GM23338 (cell line): ENCODE measurements around the gene COL15A1. TPM values are rescaled to one million over a fixed set of nuclear protein-coding genes. Genes with fewer than 3 reads are reported as not detected.

Experiments
- ATAC-seq: fragments of 200-7000 bp; cut with Tn5 transposase; 3 replicates; pipeline ENCODE4 v1.9.1; 2020
- DNase-seq: peaks from one replicate; pipeline ENCODE4 v3.0.0-alpha.2; 2015; ENCODE audit warnings: low spot score
- H2AFZ ChIP-seq: fragments of 200-600 bp; sonication (generic); 2 replicates; pipeline ENCODE4 v1.8.0; 2016; ENCODE audit warnings: antibody characterized with exemption, mild to moderate bottlenecking, moderate library complexity
- H3F3A ChIP-seq: fragments of 200-600 bp; sonication (generic); replicated peaks from 2 replicates; pipeline ENCODE4 v1.8.0; 2017; ENCODE audit warnings: antibody characterized with exemption, mixed run types, low read depth
- H3K27ac ChIP-seq: fragments of 200-600 bp; sonication (generic); 2 replicates; pipeline ENCODE4 v1.6.1; 2016; ENCODE audit warnings: low read depth
- H3K27me3 ChIP-seq: fragments of 200-600 bp; sonication (generic); 2 replicates; pipeline ENCODE4 v1.8.0; 2016; ENCODE audit warnings: mild to moderate bottlenecking, mixed run types, moderate library complexity; ENCODE audit not compliant: insufficient read depth
- H3K36me3 ChIP-seq: fragments of 200-600 bp; sonication (generic); 2 replicates; pipeline ENCODE4 v1.8.0; 2016; ENCODE audit warnings: mild to moderate bottlenecking; ENCODE audit not compliant: insufficient read depth
- H3K4me1 ChIP-seq: fragments of 200-600 bp; sonication (generic); 2 replicates; pipeline ENCODE4 v1.8.0; 2016; ENCODE audit warnings: mild to moderate bottlenecking, moderate library complexity; ENCODE audit not compliant: insufficient read depth
- H3K4me2 ChIP-seq: fragments of 200-600 bp; sonication (generic); 2 replicates; pipeline ENCODE4 v1.7.1; 2017; ENCODE audit warnings: mixed run types
- H3K4me3 ChIP-seq: fragments of 200-600 bp; sonication (generic); 2 replicates; pipeline ENCODE4 v1.6.1; 2016; ENCODE audit warnings: mixed run types
- H3K79me2 ChIP-seq: fragments of 200-600 bp; sonication (generic); replicated peaks from 2 replicates; pipeline ENCODE4 v1.8.0; 2017; ENCODE audit warnings: mild to moderate bottlenecking; ENCODE audit not compliant: insufficient read depth
- H3K9me2 ChIP-seq: fragments of 200-600 bp; sonication (generic); 2 replicates; pipeline ENCODE4 v1.8.0; 2017; ENCODE audit not compliant: insufficient read depth
- H4K20me1 ChIP-seq: fragments of 200-600 bp; sonication (generic); replicated peaks from 2 replicates; pipeline ENCODE4 v1.8.0; 2017; ENCODE audit warnings: mild to moderate bottlenecking; ENCODE audit not compliant: insufficient read depth
- H3K27ac Mint-ChIP-seq: 2 replicates; pipeline ENCODE4 v1.8.0; 2020; ENCODE audit warnings: inconsistent platforms, mild to moderate bottlenecking, moderate library complexity, mixed read lengths
- H3K27me3 Mint-ChIP-seq: 3 replicates; pipeline ENCODE4 v1.8.0; 2022; ENCODE audit warnings: low read depth, mild to moderate bottlenecking, moderate library complexity, mixed read lengths, inconsistent platforms; ENCODE audit not compliant: insufficient read depth, poor library complexity
- H3K36me3 Mint-ChIP-seq: 3 replicates; pipeline ENCODE4 v1.8.0; 2021; ENCODE audit warnings: low read depth, mild to moderate bottlenecking, inconsistent platforms, moderate library complexity, mixed read lengths
- H3K4me1 Mint-ChIP-seq: 3 replicates; pipeline ENCODE4 v1.8.0; 2020; ENCODE audit warnings: mild to moderate bottlenecking, inconsistent platforms, mixed read lengths
- H3K4me3 Mint-ChIP-seq: 3 replicates; pipeline ENCODE4 v1.8.0; 2021; ENCODE audit warnings: moderate library complexity, mild to moderate bottlenecking, inconsistent platforms, mixed read lengths
- H3K9me3 Mint-ChIP-seq: 3 replicates; pipeline ENCODE4 v1.8.0; 2020; ENCODE audit warnings: moderate library complexity, mild to moderate bottlenecking, inconsistent platforms, mixed read lengths
- CREB1 ChIP-seq: fragments of 250-450 bp; sonication (Bioruptor Pico); IDR thresholded peaks from 2 replicates; pipeline ENCODE4 v1.5.0; 2020; ENCODE audit warnings: low read depth, mild to moderate bottlenecking, moderate library complexity
- CTCF ChIP-seq, 2 experiments: fragments of 200-600 bp in 1 of 2; sonication (generic) in 1 of 2; conservative IDR thresholded peaks; 2 replicates each; pipeline versions ENCODE4 v1.5.1 to v1.6.1; 2016 to 2017; ENCODE audit warnings: antibody characterized with exemption in 2 of 2, low read depth in 2 of 2, mild to moderate bottlenecking in 2 of 2, moderate library complexity in 1 of 2
- ETS1 ChIP-seq: IDR thresholded peaks from 2 replicates; pipeline ENCODE4 v1.6.1; 2016; ENCODE audit warnings: antibody characterized with exemption
- EZH2 ChIP-seq: fragments of 200-600 bp; sonication (generic); IDR thresholded peaks from one replicate; pipeline ENCODE4 v1.8.0; 2017; ENCODE audit warnings: antibody characterized with exemption, mild to moderate bottlenecking, low read depth; ENCODE audit not compliant: unreplicated experiment
- EZH2phosphoT487 ChIP-seq: fragments of 200-600 bp; sonication (generic); IDR thresholded peaks from one replicate; pipeline ENCODE4 v1.8.1; 2018; ENCODE audit warnings: antibody characterized with exemption; ENCODE audit not compliant: unreplicated experiment
- JUNB ChIP-seq: IDR thresholded peaks from one replicate; pipeline ENCODE4 v1.6.1; 2016; ENCODE audit warnings: antibody characterized with exemption; ENCODE audit not compliant: unreplicated experiment
- NANOG ChIP-seq: IDR thresholded peaks from 2 replicates; pipeline ENCODE4 v1.6.1; 2016; ENCODE audit warnings: antibody characterized with exemption, borderline replicate concordance
- POLR2AphosphoS5 ChIP-seq: IDR thresholded peaks from 2 replicates; pipeline ENCODE4 v1.6.1; 2016; ENCODE audit warnings: antibody characterized with exemption, low read depth
- REST ChIP-seq: IDR thresholded peaks from one replicate; pipeline ENCODE4 v1.6.1; 2018; ENCODE audit warnings: antibody characterized with exemption; ENCODE audit not compliant: unreplicated experiment
- STAT1 ChIP-seq: IDR thresholded peaks from one replicate; pipeline ENCODE4 v1.6.1; 2016; ENCODE audit warnings: antibody characterized with exemption; ENCODE audit not compliant: unreplicated experiment
- ZNF114 ChIP-seq: fragments of 250-450 bp; sonication (Bioruptor Pico); IDR thresholded peaks from 2 replicates; pipeline ENCODE4 v1.5.0; 2020; ENCODE audit warnings: mild to moderate bottlenecking, moderate library complexity
- ZNF331 ChIP-seq: fragments of 250-450 bp; sonication (Bioruptor Pico); IDR thresholded peaks from 2 replicates; pipeline ENCODE4 v1.5.0; 2020; ENCODE audit warnings: low read depth, mild to moderate bottlenecking, moderate library complexity
- ZNF462 ChIP-seq: fragments of 250-450 bp; sonication (Bioruptor Pico); IDR thresholded peaks from 2 replicates; pipeline ENCODE4 v1.5.0; 2020; ENCODE audit warnings: mild to moderate bottlenecking, moderate library complexity
- polyA plus RNA-seq: library from polyadenylated mRNA; unstranded; fragments of >200 nt; fragmentation: Nextera tagmentation; extraction: Ambion mirVana; gene quantifications from 2 replicates; pipeline ENCODE4 v1.2.1, GENCODE V29; 2016
- total RNA-seq: library from RNA; depleted of rRNA; stranded (reverse); fragments of >200 nt; shearing (Covaris generic); gene quantifications from 2 replicates; pipeline ENCODE4 v1.2.3, GENCODE V29; 2014

The COL15A1 gene
- total and polyA plus RNA-seq, 2 experiments from 2014 or later = 0.17 to 0.18 TPM

GRCh38 chr9:98909935-98910334 is 33.8 kb upstream of the COL15A1 start:
- peaks cover 4% of the 10 kb centered on the region; the same call in 2 of the 3 replicates for H3K4me1 Mint-ChIP-seq
- ATAC-seq (no peak), DNase-seq (no peak)
- TF ChIP-seq ZNF114 (CRISPR knock-in tag) (no peak), CREB1 (CRISPR knock-in tag) (no peak), EZH2 (no peak), NANOG (no peak), STAT1 (no peak), ZNF462 (CRISPR knock-in tag) (no peak), ETS1 (no peak), CTCF (conservative IDR thresholded peaks at IDR 0.05; ENCODE audit: low read depth in 2 of 2) (no peak), EZH2phosphoT487 (no peak), JUNB (no peak), ZNF331 (CRISPR knock-in tag) (no peak), POLR2AphosphoS5 (no peak), REST (no peak)
- Histone ChIP-seq H3K27ac (no peak overlapping the region), H3K4me3 (no peak overlapping the region), H3F3A (no peaks in the 10 kb centered on the region), H3K4me2 (no peak overlapping the region), H3K4me1 (no peaks in the 10 kb centered on the region), H3K9me2 (peaks cover 3% of the 10 kb centered on the region; the same call in 1 of the 2 replicates), H4K20me1 (no peaks in the 10 kb centered on the region), H3K79me2 (no peaks in the 10 kb centered on the region), H3K36me3 (no peaks in the 10 kb centered on the region), H3K27me3 (no peaks in the 10 kb centered on the region), H2AFZ (no peak overlapping the region)
- H3K4me3 Mint-ChIP-seq = no peak overlapping the region
- no peaks in the 10 kb centered on the region for H3K27me3 Mint-ChIP-seq
- H3K27ac Mint-ChIP-seq = no peak overlapping the region
- no peaks in the 10 kb centered on the region for H3K9me3 Mint-ChIP-seq
- H3K36me3 Mint-ChIP-seq = no peaks in the 10 kb centered on the region
